H1 (cell line): ENCODE results near the gene EPB41L4B. TPM values are rescaled to one million over a fixed set of nuclear protein-coding genes. Genes with fewer than 3 reads are reported as not detected.
A peak's percentile ranks its signal among the peaks of the same experiment; 100 is the strongest.

Source experiments
- CTCF ChIA-PET: fragments of 300-600 bp; sonication (Branson Sonifier 250); formaldehyde crosslinking; loops from one replicate; lab custom pipeline; 2021; ENCODE audit not compliant: partially characterized antibody; lab: Charles Lee
- POLR2A ChIA-PET: fragments of 300-600 bp; sonication (Branson Sonifier 250); formaldehyde crosslinking; loops from one replicate; lab custom pipeline; 2021; ENCODE audit warnings: inconsistent platforms; ENCODE audit not compliant: partially characterized antibody; lab: Charles Lee
- DNase-seq, 2 experiments: peaks; one replicate each; pipeline versions ENCODE4 v3.0.0 to v3.0.0-alpha.2; 2010 to 2022; ENCODE audit warnings: low spot score in 2 of 2, low read depth in 1 of 2, mixed read lengths in 1 of 2
- FAIRE-seq: peaks from 2 replicates; lab custom pipeline; 2011; peaks lifted over from hg19 to GRCh38; lab: Jason Lieb, UNC
- H2AFZ ChIP-seq: 2 replicates; pipeline ENCODE4 v1.8.1; 2012; ENCODE audit warnings: low read length, inconsistent platforms
- H2AK5ac ChIP-seq: 2 replicates; pipeline ENCODE4 v1.6.1; 2013; ENCODE audit warnings: low read depth, low read length
- H2BK120ac ChIP-seq: replicated peaks from 2 replicates; pipeline ENCODE3; 2013; ENCODE audit warnings: low read depth, low read length, inconsistent platforms
- H2BK12ac ChIP-seq: 2 replicates; pipeline ENCODE4 v1.6.1; 2013; ENCODE audit warnings: low read depth, low read length
- H2BK15ac ChIP-seq: 2 replicates; pipeline ENCODE4 v1.6.1; 2013; ENCODE audit warnings: low read length
- H2BK20ac ChIP-seq: 2 replicates; pipeline ENCODE4 v1.6.1; 2013; ENCODE audit warnings: low read length
- H2BK5ac ChIP-seq: 2 replicates; pipeline ENCODE4 v1.6.1; 2013; ENCODE audit warnings: low read depth, low read length
- H3K14ac ChIP-seq: 2 replicates; pipeline ENCODE4 v1.6.1; 2013; ENCODE audit warnings: inconsistent platforms; ENCODE audit not compliant: insufficient read length
- H3K18ac ChIP-seq: 2 replicates; pipeline ENCODE4 v1.6.1; 2013; ENCODE audit warnings: low read length; ENCODE audit errors: extremely low read depth
- H3K23ac ChIP-seq: 2 replicates; pipeline ENCODE4 v1.6.1; 2013; ENCODE audit warnings: inconsistent platforms; ENCODE audit not compliant: insufficient read length
- H3K23me2 ChIP-seq: 2 replicates; pipeline ENCODE4 v1.6.1; 2013; ENCODE audit warnings: low read depth, low read length
- H3K27ac ChIP-seq: 2 replicates; pipeline ENCODE4 v1.6.1; 2011; ENCODE audit warnings: low read depth, low read length, inconsistent platforms
- H3K27me3 ChIP-seq, 4 experiments: replicated peaks in 1 of 4; 1 replicate in 1 of 4; 2 replicates in 3 of 4; pipeline versions ENCODE4 v1.6.1 to v1.8.1; 2011 to 2013; ENCODE audit warnings: low read length in 3 of 4, mild to moderate bottlenecking in 3 of 4, inconsistent platforms in 2 of 4, mixed read lengths in 2 of 4, moderate library complexity in 1 of 4; ENCODE audit not compliant: control insufficient read depth in 3 of 4, insufficient read depth in 3 of 4; ENCODE audit errors: extremely low read depth in 1 of 4
- H3K36me3 ChIP-seq, 4 experiments: 2 replicates each; pipeline versions ENCODE4 v1.6.1 to v1.8.1; 2011 to 2013; ENCODE audit warnings: mild to moderate bottlenecking in 4 of 4, low read length in 3 of 4, moderate library complexity in 2 of 4, control low read depth in 1 of 4, inconsistent platforms in 1 of 4; ENCODE audit not compliant: insufficient read depth in 4 of 4, control insufficient read depth in 2 of 4
- H3K4ac ChIP-seq: replicated peaks from 2 replicates; pipeline ENCODE3; 2013; ENCODE audit warnings: low read length, low read depth, mixed read lengths, inconsistent platforms; ENCODE audit not compliant: insufficient read length
- H3K4me1 ChIP-seq, 4 experiments: replicated peaks in 1 of 4; 1 replicate in 1 of 4; 2 replicates in 3 of 4; pipeline versions ENCODE4 v1.6.1 to v1.8.1; 2011 to 2013; ENCODE audit warnings: low read length in 3 of 4, inconsistent platforms in 2 of 4, mixed read lengths in 1 of 4; ENCODE audit not compliant: insufficient read depth in 4 of 4, control insufficient read depth in 3 of 4
- H3K4me2 ChIP-seq, 2 experiments: 2 replicates each; pipeline versions ENCODE4 v1.6.1 to v1.8.1; 2011 to 2013; ENCODE audit warnings: low read depth in 2 of 2, low read length in 2 of 2, control low read depth in 1 of 2, inconsistent platforms in 1 of 2, mild to moderate bottlenecking in 1 of 2; ENCODE audit not compliant: insufficient read depth in 1 of 2
- H3K4me3 ChIP-seq, 4 experiments: fragments of 200-600, 300-600 bp in 1 of 4; sonication (generic), shearing (Covaris generic), sonication (Bioruptor Twin) in 1 of 4; 2 replicates each; pipeline versions ENCODE4 v1.5.1 to v1.8.1; 2011 to 2016; ENCODE audit warnings: low read length in 4 of 4, low read depth in 3 of 4, control low read depth in 2 of 4, inconsistent platforms in 2 of 4, mild to moderate bottlenecking in 2 of 4, mixed read lengths in 1 of 4, moderate library complexity in 1 of 4; ENCODE audit not compliant: insufficient read depth in 2 of 4; ENCODE audit errors: extremely low read depth in 1 of 4
- H3K56ac ChIP-seq: replicated peaks from 2 replicates; pipeline ENCODE3; 2013; ENCODE audit warnings: low read depth, mild to moderate bottlenecking, mixed read lengths, low read length, inconsistent platforms; ENCODE audit not compliant: insufficient read length
- H3K79me1 ChIP-seq: 2 replicates; pipeline ENCODE4 v1.6.1; 2013; ENCODE audit warnings: low read depth, low read length, control low read depth
- H3K79me2 ChIP-seq, 2 experiments: 2 replicates each; pipeline versions ENCODE4 v1.6.1 to v1.8.1; 2012 to 2013; ENCODE audit warnings: low read length in 2 of 2, mild to moderate bottlenecking in 2 of 2, inconsistent platforms in 1 of 2; ENCODE audit not compliant: insufficient read depth in 2 of 2, control insufficient read depth in 1 of 2
- H3K9ac ChIP-seq, 4 experiments: replicated peaks in 1 of 4; 1 replicate in 1 of 4; 2 replicates in 3 of 4; pipeline versions ENCODE4 v1.6.1 to v1.8.1; 2011 to 2013; ENCODE audit warnings: low read depth in 3 of 4, low read length in 3 of 4, control low read depth in 2 of 4, mild to moderate bottlenecking in 2 of 4, moderate library complexity in 2 of 4, inconsistent platforms in 1 of 4; ENCODE audit errors: extremely low read depth in 1 of 4
- H3K9me3 ChIP-seq, 2 experiments: 2 replicates each; pipeline versions ENCODE4 v1.6.1 to v1.8.1; 2012 to 2013; ENCODE audit warnings: mild to moderate bottlenecking in 2 of 2, moderate library complexity in 2 of 2, control low read depth in 1 of 2, inconsistent platforms in 1 of 2, low read depth in 1 of 2, low read length in 1 of 2, mixed read lengths in 1 of 2; ENCODE audit not compliant: insufficient read depth in 2 of 2
- H4K20me1 ChIP-seq, 2 experiments: replicated peaks in 1 of 2; 2 replicates each; pipeline versions ENCODE3 to v1.8.1; 2011 to 2013; ENCODE audit warnings: inconsistent platforms in 2 of 2, low read length in 2 of 2, mild to moderate bottlenecking in 1 of 2; ENCODE audit not compliant: insufficient read depth in 2 of 2, control insufficient read depth in 1 of 2
- H4K5ac ChIP-seq: 2 replicates; pipeline ENCODE4 v1.6.1; 2013; ENCODE audit warnings: low read length, low read depth, mixed read lengths, inconsistent platforms; ENCODE audit not compliant: insufficient read length
- H4K8ac ChIP-seq: 2 replicates; pipeline ENCODE4 v1.8.0; 2013; ENCODE audit warnings: mild to moderate bottlenecking, moderate library complexity, low read length, inconsistent platforms; ENCODE audit not compliant: insufficient read depth; ENCODE audit errors: extremely low read depth
- H4K91ac ChIP-seq: replicated peaks from 2 replicates; pipeline ENCODE3; 2013; ENCODE audit warnings: low read length, mixed read lengths, inconsistent platforms; ENCODE audit not compliant: insufficient read length
- E2F6 ChIP-seq: IDR thresholded peaks from 2 replicates; pipeline ENCODE4 v1.6.1; 2012; ENCODE audit warnings: inconsistent platforms
- POLR2AphosphoS5 ChIP-seq: IDR thresholded peaks from 2 replicates; pipeline ENCODE4 v1.6.1; 2011; ENCODE audit warnings: low read depth, low read length
- WGBS, 2 experiments: shearing (Covaris generic) in 1 of 2; methylation state at CpG; one replicate each; pipeline versions ENCODE4 v1.1.6 to v1.1.7; 2013 to 2015; ENCODE audit warnings: low lambda C conversion rate in 2 of 2, mixed read lengths in 2 of 2, inconsistent platforms in 1 of 2, low coverage in 1 of 2, missing lambda C conversion rate in 1 of 2; ENCODE audit not compliant: insufficient replicate concordance in 2 of 2, insufficient coverage in 1 of 2, insufficient read length in 1 of 2; ENCODE audit errors: extremely low coverage in 1 of 2, missing lambda C conversion rate in 1 of 2; 5-methylcytosine and 5-hydroxymethylcytosine counted together
- polyA plus RNA-seq, 7 experiments: library from polyadenylated mRNA; depleted of rRNA in 3 of 7; stranded (reverse) in 5 of 7; unstranded in 2 of 7; fragments of >200 nt in 5 of 7; fragments of 200-250 nt in 2 of 7; gene quantifications; 1 replicate in 5 of 7; 2 replicates in 1 of 7; 4 replicates in 1 of 7; pipeline versions ENCODE4 v1.2.1 to v1.2.3, GENCODE V29; 2011 to 2013; ENCODE audit warnings: missing spikeins in 2 of 7, mixed read lengths in 2 of 7
- total RNA-seq: library from RNA; stranded (reverse); fragmentation: NEBNext Ultra II Directional; extraction: Animal tissue kit (Norgen Biotek cat#: 25700); gene quantifications from 2 replicates; pipeline ENCODE4 v1.2.1, GENCODE V29; 2021

Gene EPB41L4B
- total and polyA plus RNA-seq, 2 of the 8 experiments (the other 6 are each of a cell fraction or from before 2014, with no cell fraction given) = 11.9 to 25.0 TPM

DNA sequence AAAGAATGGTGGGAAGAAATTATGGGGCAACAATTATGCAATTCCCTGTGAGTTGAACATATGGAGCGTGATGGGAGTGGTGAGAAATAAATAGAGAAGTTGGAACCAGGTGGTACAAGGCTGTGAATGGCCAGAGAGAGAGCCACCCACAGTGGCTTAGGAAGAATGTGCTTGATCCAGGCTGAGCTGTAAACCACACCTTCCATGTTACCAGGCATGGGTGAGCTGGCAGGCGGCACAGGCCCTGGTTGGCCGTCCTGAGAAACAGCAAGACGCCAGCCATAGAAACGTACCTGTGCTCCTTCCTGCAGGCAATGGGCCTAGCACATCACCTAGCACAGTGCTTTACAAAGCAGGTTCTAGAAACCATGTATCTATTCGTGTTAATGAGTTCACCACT, 74.3 kb downstream of the EPB41L4B start:
- peaks cover 2% of the 10 kb centered on the region in 2 experiments for H4K20me1 ChIP-seq
- peaks cover 0 to 6% (median 4%) of the 10 kb centered on the region in 4 experiments; a peak in 6 of 7 replicates for H3K4me1 ChIP-seq
- H3K18ac ChIP-seq = no peak overlapping the region
- H3K4me2 ChIP-seq = no peak overlapping the region
- H2BK20ac ChIP-seq = no peak overlapping the region
- H2AK5ac ChIP-seq = no peak overlapping the region
- H4K8ac ChIP-seq = no peak overlapping the region; the same call in 1 of the 2 replicates
- FAIRE-seq = no peak
- WGBS, 2 experiments = 87% methylated on average over 6 of the region's 6 CpGs; no CpG with 5 or more reads in 1 of the 2 experiments
- H3K56ac ChIP-seq = no peak overlapping the region
- H3K23ac ChIP-seq = no peak overlapping the region
- POLR2A ChIA-PET = interaction anchor here (1.4 kb wide), 1 partner anchor 26 kb away, joined by 3 read pairs; no protein-coding TSS in a partner anchor
- peak in 1 of 2 experiments; percentile 42 for DNase-seq
- H4K5ac ChIP-seq = no peak overlapping the region
- H3K4ac ChIP-seq = no peak overlapping the region
- H3K9me3 ChIP-seq = no peaks in the 10 kb centered on the region
- H3K79me1 ChIP-seq = no peaks in the 10 kb centered on the region
- H2AFZ ChIP-seq = no peak overlapping the region
- TF ChIP-seq POLR2AphosphoS5 = no peak
- 0 out of 2 replicates have a peak, but pooled peaks have one; percentile 16 for TF ChIP-seq E2F6
- H3K4me3 ChIP-seq = no peak overlapping the region
- no peak overlapping the region for H4K91ac ChIP-seq
- no peak overlapping the region for H3K27ac ChIP-seq
- no peaks in the 10 kb centered on the region for H3K79me2 ChIP-seq
- no peak overlapping the region for H2BK15ac ChIP-seq
- no peak overlapping the region for H2BK120ac ChIP-seq
- no peak overlapping the region; the same call in 1 of the 2 replicates for H2BK5ac ChIP-seq
- H3K36me3 ChIP-seq = peaks cover 0 to 10% (median under 1%) of the 10 kb centered on the region in 4 experiments; a peak in 4 of 8 replicates
- H3K27me3 ChIP-seq = no peaks in the 10 kb centered on the region
- H2BK12ac ChIP-seq = no peak overlapping the region
- no peak overlapping the region for H3K14ac ChIP-seq
- H3K23me2 ChIP-seq = no peaks in the 10 kb centered on the region
- H3K9ac ChIP-seq = no peak overlapping the region
- CTCF ChIA-PET = interaction anchor here (0.6 to 12.7 kb wide), 10 partner anchors 14 to 206 kb away, joined by 3 to 96 read pairs (median 4); no protein-coding TSS in a partner anchor
